Activated CD4-positive, alpha-beta T cell treated with anti-CD3 and anti-CD28 coated beads, Interleukin-10, Interleukin-2, amounts not matched to agents 100 ng/mL and 50 ng/mL, durations not matched to agents 16 hours and 8 hours (primary cell): Measurements from ENCODE around the gene PDIA6.

Experiments used
- DNase-seq: peaks from one replicate; pipeline ENCODE4 v3.0.0-alpha.2; 2020

Gene PDIA6

DNA sequence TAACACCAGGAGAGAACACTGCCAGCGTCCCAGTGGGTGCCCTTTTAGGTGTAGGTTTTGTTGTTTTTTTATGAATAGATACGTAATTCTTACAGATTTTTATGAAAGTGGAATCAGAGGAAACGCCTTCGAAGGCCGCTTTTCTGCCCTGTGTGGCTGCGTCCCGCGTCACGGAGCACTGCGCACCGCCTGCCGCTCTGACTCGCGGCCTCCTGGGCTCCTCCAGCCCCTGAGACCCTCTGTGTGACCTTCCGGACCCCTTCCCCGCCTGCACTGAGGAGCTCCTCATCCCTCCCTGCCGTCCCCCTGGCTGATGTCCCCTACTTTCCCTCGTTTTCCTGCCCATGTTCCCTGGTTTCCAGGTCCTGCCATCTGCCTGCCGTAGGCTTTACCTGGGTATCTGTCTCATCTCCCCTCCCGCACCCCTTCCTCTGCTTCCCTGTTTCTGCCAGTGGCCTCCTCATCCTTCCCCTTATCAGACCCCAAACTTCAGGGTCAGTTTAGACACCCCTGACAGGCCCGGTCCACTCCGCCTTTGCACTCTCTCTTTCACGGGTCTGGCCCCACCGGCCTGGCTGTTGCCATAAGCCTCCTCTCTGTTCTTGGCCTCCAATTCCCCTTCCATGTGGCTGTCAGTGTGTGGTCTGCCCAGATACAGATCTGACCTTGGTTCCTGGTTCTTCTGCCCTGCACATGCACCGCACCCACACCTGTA lies 32.7 kb downstream of the PDIA6 start:
- no peak for DNase-seq

DNA sequence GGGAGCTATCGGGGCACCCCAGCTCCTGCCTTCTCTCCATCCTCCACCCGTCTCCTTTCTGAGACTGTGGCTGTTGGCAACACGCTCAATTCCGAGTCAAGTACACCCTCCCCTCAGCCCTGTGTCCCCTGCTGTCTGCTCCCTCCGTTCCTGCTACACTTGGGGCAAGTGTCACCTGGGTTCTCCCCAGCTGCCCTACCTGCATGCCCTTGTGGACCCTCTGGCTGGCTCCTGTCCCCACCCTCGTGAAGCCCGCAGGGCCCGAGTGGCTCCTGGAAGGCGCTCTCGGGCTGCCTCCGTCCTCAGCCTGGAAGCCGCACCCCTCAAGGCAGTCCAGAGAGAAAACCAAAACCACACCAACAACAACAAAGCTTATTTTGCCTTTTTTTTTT lies 33.9 kb downstream of the PDIA6 start:
- no peak for DNase-seq

DNA sequence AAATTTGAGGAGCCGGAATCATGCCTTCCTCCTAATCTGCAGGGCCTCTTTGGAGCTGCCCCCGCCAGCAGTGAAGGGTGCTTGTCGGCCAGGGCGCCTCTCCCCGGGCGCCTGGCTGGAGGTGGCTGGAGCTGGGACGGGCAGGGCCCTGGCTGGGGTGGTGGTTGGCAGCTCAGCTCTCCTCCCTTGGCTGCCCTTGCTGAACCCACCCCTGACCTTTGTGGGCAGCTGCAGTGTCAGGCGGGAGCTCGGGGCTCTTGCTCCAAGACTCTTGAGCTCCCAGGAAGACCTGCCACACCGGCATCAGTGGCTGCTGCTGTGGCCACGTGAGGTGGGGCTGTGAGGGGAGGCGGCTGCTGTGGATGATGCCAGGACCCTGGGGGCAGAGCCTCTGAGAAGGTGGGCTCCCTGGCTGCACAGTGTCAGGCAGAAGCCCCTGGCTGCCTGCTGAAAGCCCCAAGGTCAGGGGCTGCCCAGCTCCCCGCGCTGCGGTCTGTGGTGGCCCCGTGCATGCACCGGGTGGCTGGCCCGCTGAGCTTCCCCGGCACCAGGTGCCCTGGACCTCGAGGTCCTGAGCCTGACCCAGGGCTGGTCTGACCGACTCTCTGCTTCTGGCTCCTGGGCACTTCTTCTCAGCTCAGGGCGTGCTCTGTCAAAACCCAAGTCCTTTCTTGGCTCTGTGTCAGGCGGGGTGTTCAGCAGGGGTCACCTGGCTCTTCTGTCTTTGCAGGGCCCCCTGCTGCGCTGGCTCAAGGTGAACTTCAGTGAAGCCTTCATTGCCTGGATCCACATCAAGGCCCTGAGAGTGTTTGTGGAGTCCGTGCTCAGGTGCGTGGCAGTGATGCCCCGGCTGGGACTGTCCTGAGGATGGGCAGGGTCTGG lies 34.5 kb downstream of the PDIA6 start:
- DNase-seq, result no peak

DNA sequence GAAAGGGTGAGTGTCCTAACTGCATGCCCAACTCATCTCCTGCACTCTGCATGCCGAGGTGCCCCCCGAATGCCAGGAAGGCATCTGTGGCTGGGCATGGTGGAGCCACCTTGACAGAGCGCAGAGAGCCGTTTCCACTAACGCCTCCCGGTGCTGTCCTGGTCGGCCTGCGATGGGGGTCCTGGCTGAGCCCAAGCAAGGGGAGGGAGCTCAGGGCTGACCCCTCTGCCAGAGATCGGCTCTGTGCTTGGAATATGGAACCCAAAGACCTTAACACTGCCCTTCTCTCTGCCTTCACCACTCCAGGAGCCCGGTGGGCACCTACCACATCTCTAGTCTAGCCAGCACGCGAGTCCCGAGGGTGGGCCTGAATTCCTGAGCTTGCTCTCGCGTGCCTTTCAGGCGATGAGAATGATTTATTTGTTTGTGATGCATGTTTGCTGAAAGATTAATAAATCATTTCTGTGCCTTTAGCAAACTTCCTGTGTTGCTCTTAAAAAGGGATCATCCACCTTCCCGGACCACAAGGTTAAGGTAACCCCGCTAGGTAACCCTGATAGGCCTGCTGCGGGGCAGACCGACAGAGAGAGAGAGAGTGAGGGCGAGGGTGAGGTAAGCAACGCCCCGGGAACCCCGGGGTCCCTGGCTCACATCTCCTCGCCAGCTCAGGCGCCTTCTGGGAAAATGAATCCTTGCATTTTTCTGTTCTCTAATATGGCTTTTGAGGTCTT lies 35.3 kb downstream of the PDIA6 start:
- no peak for DNase-seq

GRCh38 chr2:10776231-10776977 lies 36.2 kb downstream of the PDIA6 start:
- no peak for DNase-seq

- DNase-seq, result no peak
These were observed 36.8 kb downstream of the PDIA6 start for GRCh38 chr2:10775831-10776230.

DNA sequence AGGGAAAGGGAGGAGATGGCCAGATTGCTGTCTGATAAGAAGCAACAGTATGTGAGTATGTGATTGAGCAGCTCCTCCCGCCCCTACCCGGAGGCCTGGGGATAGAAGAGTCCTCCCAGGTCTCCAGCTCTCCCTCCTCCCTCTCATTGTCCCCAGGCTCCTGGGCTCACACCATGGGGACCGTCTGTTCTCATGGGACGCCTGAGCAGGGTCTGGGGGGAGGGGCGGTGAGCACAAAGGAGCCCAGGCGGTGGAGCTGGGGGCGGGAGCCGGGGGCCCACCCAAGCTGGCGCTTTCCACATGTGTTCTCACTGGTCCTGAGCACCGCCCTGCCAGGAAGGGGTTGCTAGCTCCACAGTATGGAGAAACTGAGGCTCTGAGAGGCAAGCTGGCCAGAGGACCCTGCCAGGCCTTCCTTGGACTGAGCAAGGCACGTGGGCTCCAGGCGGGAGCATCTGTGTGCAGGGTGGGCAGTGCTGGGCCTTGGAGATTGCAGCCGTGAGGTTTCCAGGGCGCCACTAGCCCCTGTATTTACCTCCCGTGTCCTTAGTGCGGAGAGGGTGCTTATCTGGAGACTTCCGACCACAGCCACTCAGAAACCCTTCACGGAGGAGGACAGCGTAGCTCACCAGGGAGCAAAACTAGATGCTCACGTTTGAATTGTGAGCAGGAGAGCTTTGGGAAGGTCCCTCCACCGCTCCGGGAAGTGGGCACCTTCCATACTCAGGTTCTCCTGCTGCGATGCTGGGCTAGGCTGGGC lies 37.4 kb downstream of the PDIA6 start:
- DNase-seq, result no peak

GRCh38 chr2:10774394-10774793 lies 38.2 kb downstream of the PDIA6 start:
- DNase-seq, result no peak

- no peak for DNase-seq
These were observed 38.7 kb downstream of the PDIA6 start for GRCh38 chr2:10773821-10774341.

- no peak for DNase-seq
These were observed 39.7 kb downstream of the PDIA6 start for GRCh38 chr2:10772868-10773215.

GRCh38 chr2:10772201-10772867 lies 40.3 kb downstream of the PDIA6 start:
- no peak for DNase-seq

- DNase-seq, result no peak
These were observed 40.8 kb downstream of the PDIA6 start for GRCh38 chr2:10771786-10772185.

DNA sequence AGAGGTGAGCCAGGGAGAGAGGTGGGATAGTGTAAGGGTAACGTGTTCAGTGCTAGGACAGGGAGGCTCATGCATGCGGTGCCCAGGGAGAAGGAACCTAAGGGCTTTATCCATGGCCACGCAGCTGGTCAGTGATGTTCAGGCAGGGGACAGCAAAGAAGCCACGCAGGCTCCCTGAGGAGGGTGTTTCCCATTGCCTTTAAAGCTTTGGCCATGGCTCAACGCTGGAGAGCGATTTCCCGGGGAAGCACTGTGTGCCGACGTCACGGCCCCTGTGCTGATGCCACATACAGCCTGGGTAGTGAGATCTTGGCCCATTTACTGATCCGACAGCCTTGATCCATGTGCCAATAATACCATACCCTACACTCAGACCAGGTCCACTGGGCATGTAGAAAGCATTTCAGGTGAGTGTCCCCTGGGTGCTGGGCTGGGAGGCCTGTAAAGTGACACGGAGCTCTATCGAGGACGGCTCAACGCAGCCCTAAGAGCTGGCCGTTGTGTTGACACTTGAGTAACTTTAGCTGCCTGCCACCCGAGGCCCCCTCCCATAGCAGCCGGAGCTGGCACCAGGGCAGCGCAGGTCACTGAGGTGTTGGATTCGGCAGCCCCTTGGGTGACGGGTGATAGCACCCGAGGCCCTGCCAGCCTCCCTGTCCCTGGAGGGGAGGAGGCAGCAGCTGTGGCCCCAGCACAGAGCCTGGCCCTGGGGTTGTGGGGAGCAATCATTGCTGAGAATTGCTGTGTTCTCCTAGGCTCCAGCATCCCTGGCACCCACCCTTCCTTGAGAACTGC lies 41.4 kb downstream of the PDIA6 start:
- no peak for DNase-seq

DNA sequence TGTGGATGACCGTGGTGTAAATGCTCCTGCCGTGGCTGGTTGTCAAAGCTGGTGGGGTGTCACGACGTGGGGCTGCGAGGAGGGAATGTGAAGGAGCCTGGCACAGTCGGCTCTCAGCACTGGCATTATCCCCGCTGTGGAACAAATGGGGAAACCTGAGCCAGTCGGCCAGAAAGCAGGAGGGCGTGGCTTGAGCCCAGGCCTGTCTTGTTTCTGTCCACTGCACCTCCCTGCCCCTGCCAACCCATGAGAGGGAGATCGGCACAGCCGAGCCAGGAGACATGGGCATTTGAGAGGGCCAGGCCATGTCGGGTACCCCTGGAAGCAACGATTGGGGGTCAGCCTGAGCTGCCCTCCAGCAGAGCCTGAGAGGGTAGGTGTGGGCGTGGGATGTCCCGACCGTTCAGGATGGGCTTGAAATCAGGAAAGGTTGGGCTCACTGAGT lies 44.5 kb downstream of the PDIA6 start:
- DNase-seq, result no peak

DNA sequence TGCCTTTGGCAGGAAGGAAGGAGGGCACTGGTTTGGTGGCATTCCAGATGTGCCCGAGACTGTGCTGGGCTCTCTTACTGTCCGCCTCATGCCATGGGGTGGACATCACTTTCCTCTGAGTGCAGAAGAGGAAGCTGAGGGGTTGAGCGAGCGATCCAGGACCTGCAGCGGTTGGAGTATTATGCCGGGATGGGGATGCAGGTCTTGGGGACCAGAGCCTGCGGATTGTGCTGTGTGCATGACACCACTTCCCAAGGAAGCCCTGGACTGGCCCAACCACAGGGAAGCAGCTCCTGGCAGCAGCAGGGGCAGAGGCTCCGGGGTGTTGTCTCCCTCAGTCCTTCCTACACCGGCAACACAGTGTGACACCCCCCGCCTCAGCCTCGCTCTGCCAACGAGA lies 46.7 kb downstream of the PDIA6 start:
- DNase-seq, result no peak

DNA sequence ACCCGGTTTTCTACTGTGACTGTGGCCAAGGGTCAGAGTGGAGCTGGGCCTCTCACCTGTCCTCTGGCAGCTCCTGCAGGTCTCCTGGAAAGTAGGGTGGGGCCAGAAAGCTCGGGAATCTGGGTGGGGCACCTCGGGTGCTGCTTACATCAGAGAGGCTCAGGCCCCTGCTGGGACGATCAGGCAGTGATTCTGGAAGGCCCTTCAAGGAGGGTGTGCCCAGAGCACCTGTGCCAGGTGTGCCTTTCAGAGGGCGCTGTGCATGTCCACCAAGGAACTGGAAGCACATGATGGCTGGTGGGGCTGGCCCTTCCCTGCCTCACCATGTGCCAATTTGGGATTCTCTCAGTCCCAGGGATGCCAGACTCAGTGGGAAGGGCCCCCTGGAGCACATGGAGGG lies 47.1 kb downstream of the PDIA6 start:
- DNase-seq, result no peak

DNA sequence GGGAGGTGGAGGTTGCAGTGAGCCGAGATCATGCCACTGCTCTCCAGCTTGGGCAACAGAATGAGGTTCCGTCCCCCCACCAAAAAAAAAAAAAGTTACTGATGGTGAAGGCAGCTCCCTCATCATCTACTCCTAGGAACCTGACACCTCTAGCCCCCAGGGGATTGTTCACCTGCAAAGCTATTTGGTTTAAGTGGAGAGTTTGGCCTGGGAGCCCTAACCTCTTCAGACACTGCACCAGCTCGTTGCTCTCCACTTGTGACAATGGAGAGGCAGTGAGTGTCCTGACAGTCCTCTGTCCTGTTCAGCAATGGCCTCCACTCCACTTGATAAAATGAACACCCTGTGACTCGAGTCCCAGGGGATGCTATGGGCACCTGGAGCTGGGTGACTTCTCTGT lies 47.7 kb downstream of the PDIA6 start:
- DNase-seq, result no peak

DNA sequence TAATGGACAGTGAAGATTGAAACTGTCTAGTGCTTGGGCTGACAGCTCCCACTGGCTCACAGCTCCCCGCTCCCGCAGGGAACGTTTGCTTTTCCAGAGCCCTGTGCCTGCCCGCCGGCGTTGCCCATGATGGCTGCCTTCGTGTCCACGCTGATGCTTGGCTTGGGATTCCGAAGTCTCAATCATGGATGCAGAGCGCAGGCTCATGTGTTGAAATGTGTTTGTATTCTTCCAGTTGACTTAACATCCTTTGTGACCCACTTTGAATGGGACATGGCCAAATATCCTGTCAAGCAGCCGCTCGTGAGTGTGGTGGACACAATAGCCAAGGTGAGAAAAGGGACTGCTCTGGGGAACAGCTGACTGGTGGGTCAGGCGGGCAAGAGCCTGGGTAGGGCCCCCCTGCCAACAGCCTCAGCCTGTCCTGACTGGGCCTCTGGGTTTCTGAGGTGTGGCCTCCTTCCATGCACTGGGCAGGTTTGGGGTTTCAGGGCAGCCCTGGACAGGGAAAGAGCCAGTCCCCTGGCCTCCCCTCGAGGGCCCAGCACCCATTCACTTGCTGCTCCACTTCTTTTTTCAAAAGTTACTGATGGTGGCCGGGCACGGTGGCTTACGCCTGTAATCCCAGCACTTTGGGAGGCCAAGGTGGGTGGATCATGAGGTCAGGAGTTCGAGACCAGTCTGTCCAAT lies 48.3 kb downstream of the PDIA6 start:
- DNase-seq, result no peak

GRCh38 chr2:10763461-10763800 lies 49.2 kb downstream of the PDIA6 start:
- no peak for DNase-seq
